HG02870 (cell line): ENCODE results near the gene GNPTG.
A peak's percentile ranks its signal among the peaks of the same experiment; 100 is the strongest.

ENCODE experiments used
- ATAC-seq: cut with Tn5 transposase; IDR thresholded peaks from one replicate; pipeline ENCODE4 v1.9.1; 2021; ENCODE audit warnings: mild to moderate bottlenecking, moderate library complexity; ENCODE audit not compliant: unreplicated experiment

Gene GNPTG

GRCh38 chr16:1351582-1352362 lies at the start of gene GNPTG, which contains the start of gene TSR3:
Gene GNPTG (plus strand): TSS chr16:1351931. CDS start chr16:1351966, 35 bp downstream.
Gene TSR3 (minus strand): TSS chr16:1351878. CDS start chr16:1351804, 74 bp downstream.
- peak; percentile 79 for ATAC-seq

GRCh38 chr16:1305823-1306222 lies 45.9 kb upstream of the GNPTG start:
- no peak for ATAC-seq

GRCh38 chr16:1306334-1306733 lies 45.4 kb upstream of the GNPTG start:
- ATAC-seq: no peak

- ATAC-seq: no peak
Measured at GRCh38 chr16:1308036-1308976, 43.4 kb upstream of the GNPTG start.

- ATAC-seq: peak; percentile 56
Measured at GRCh38 chr16:1308977-1309885, 42.5 kb upstream of the GNPTG start, which contains the start of gene UBE2I. Gene UBE2I (plus strand): TSS chr16:1309636. CDS start chr16:1314031, 4,395 bp downstream.

- ATAC-seq: no peak
Measured at GRCh38 chr16:1309888-1310831, 41.6 kb upstream of the GNPTG start.

- no peak for ATAC-seq
Measured at GRCh38 chr16:1310832-1311200, 40.9 kb upstream of the GNPTG start.

- no peak for ATAC-seq
Measured at GRCh38 chr16:1311212-1311737, 40.5 kb upstream of the GNPTG start.

- ATAC-seq: no peak
Measured at GRCh38 chr16:1311738-1312466, 39.8 kb upstream of the GNPTG start.

GRCh38 chr16:1312467-1312816 lies 39.3 kb upstream of the GNPTG start:
- ATAC-seq: no peak

GRCh38 chr16:1312903-1313302 lies 38.8 kb upstream of the GNPTG start:
- ATAC-seq: no peak

- ATAC-seq: no peak
Measured at GRCh38 chr16:1313721-1314369, 37.9 kb upstream of the GNPTG start.

GRCh38 chr16:1314399-1315068 lies 37.2 kb upstream of the GNPTG start:
- ATAC-seq: no peak

- no peak for ATAC-seq
Measured at GRCh38 chr16:1315081-1316032, 36.4 kb upstream of the GNPTG start.

- no peak for ATAC-seq
Measured at GRCh38 chr16:1316033-1316405, 35.7 kb upstream of the GNPTG start.

- ATAC-seq: no peak
Measured at GRCh38 chr16:1317479-1318267, 34.1 kb upstream of the GNPTG start.
